Chondrocyte (in vitro differentiated cells): ENCODE data around the gene ADCY5. TPM values are rescaled to one million over a fixed set of nuclear protein-coding genes. Genes with fewer than 3 reads are reported as not detected.

ENCODE experiments used
- DNase-seq: peaks from one replicate; pipeline ENCODE4 v3.0.0; 2021; ENCODE audit warnings: mixed read lengths, low spot score
- H3K27ac Mint-ChIP-seq: one replicate; pipeline ENCODE4 v1.8.0; 2021; ENCODE audit warnings: mild to moderate bottlenecking, moderate library complexity, mixed read lengths; ENCODE audit not compliant: unreplicated experiment
- H3K27me3 Mint-ChIP-seq: 2 replicates; pipeline ENCODE4 v1.8.0; 2021; ENCODE audit warnings: low read depth, mixed read lengths
- H3K36me3 Mint-ChIP-seq: 2 replicates; pipeline ENCODE4 v1.8.0; 2021; ENCODE audit warnings: low read depth, mixed read lengths
- H3K4me1 Mint-ChIP-seq: 2 replicates; pipeline ENCODE4 v1.8.0; 2021; ENCODE audit warnings: low read depth, mild to moderate bottlenecking, mixed read lengths
- H3K4me3 Mint-ChIP-seq: one replicate; pipeline ENCODE4 v1.8.0; 2021; ENCODE audit warnings: mild to moderate bottlenecking, moderate library complexity, mixed read lengths; ENCODE audit not compliant: unreplicated experiment
- H3K9me3 Mint-ChIP-seq: 2 replicates; pipeline ENCODE4 v1.8.0; 2021; ENCODE audit warnings: low read depth, mixed read lengths
- CTCF ChIP-seq: fragments of 200-600 bp; sonication (generic); IDR thresholded peaks from 2 replicates; pipeline ENCODE4 v1.5.0; 2021; ENCODE audit warnings: antibody characterized with exemption, mild to moderate bottlenecking, moderate library complexity
- total RNA-seq: library from RNA; stranded (reverse); gene quantifications from 3 replicates; pipeline ENCODE4 v1.2.1, GENCODE V29; 2021

ADCY5 gene
- total RNA-seq, 1 donor from 2014 or later = 8.0 TPM

GRCh38 chr3:123379041-123379830 is 69.7 kb downstream of the ADCY5 start:
- TF ChIP-seq CTCF = no peak
- no peak for DNase-seq
- Mint-ChIP-seq H3K27me3 (peaks cover 32% of the 10 kb centered on the region), H3K27ac (no peak overlapping the region), H3K36me3 (peaks cover 4% of the 10 kb centered on the region), H3K4me1 (peaks cover 25% of the 10 kb centered on the region), H3K9me3 (no peaks in the 10 kb centered on the region), H3K4me3 (no peak overlapping the region)

DNA sequence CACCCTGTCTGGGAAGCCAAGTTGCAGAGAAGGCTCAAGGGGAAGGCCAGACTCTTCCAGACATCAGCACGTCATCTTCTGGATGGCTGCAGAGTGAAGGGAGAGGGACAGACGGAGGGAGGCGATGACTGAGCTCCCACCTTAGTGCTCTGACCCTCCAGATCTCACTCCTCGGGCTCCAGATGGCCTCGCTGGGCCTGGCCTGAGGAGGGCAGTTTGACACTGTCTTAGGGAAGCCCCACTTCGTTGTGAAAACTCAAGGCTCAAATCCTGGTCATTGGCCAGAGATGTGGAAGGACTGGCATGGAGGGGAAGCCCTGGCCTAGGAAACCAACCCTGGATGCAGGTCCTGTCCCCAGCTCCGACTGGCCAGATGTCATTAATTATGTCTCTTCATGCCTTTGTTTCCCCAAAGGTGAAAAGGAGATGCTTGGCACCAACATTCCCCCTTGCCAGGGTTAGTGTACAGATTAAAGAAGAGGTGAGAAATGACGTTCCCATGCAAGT is 70.4 kb downstream of the ADCY5 start:
- Mint-ChIP-seq H3K4me3 (no peak overlapping the region), H3K27ac (no peak overlapping the region), H3K4me1 (peaks cover 25% of the 10 kb centered on the region), H3K36me3 (peaks cover 4% of the 10 kb centered on the region), H3K9me3 (no peaks in the 10 kb centered on the region), H3K27me3 (peaks cover 32% of the 10 kb centered on the region)
- no peak for DNase-seq
- TF ChIP-seq CTCF = no peak

GRCh38 chr3:123377243-123377740 is 71.6 kb downstream of the ADCY5 start:
- peaks cover 26% of the 10 kb centered on the region for H3K4me1 Mint-ChIP-seq
- H3K36me3 Mint-ChIP-seq = peaks cover 4% of the 10 kb centered on the region
- no peak overlapping the region for H3K4me3 Mint-ChIP-seq
- peaks cover 32% of the 10 kb centered on the region for H3K27me3 Mint-ChIP-seq
- DNase-seq = no peak
- no peaks in the 10 kb centered on the region for H3K9me3 Mint-ChIP-seq
- H3K27ac Mint-ChIP-seq = no peak overlapping the region
- no peak for TF ChIP-seq CTCF

DNA sequence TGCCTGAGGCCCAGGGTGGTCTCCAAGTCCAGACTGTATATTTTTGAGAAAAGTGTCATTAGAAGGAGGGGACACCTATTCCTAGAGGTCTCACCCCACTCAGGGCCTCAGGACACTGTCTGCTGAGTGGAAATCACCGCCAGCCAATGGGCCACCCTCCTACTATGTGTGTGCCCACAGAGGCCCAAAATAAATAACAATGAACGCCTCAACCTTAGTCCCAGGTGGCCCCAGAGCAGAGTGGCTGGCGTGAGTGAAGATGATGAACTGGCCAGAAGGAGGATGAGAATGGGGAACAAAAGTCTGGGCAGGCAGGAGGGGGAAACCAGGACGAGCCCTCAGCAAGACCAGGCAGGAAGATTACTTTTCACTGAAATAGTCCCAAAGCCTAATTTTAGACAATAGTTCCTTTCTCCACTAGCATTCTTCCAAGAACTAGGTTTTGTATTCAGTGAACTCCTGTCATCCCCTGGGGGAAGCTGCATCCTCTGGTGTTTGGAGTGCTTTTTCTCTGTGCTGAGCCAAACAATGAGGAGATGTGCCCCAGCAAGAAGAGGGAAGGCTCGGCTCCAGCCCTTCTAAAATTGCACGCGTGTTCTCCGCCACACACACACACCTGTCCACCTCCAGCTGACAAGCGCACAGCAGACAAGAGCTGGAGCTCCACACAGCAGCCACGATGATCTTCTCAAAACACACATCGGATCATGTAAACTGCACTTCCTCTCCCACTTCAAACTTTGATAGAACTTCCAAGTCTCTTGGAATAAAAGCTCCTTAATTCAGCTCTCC is 72.2 kb downstream of the ADCY5 start:
- Mint-ChIP-seq H3K36me3 (peaks cover 4% of the 10 kb centered on the region), H3K27me3 (peaks cover 35% of the 10 kb centered on the region), H3K4me1 (peaks cover 30% of the 10 kb centered on the region), H3K4me3 (no peak overlapping the region), H3K9me3 (no peaks in the 10 kb centered on the region), H3K27ac (no peak overlapping the region)
- TF ChIP-seq CTCF = no peak
- no peak for DNase-seq
